HEK293T (cell line): ENCODE results near the gene CSF1R.

Experiments used
- BHLHE40 ChIP-seq: fragments of 450-650 bp; IDR thresholded peaks from 2 replicates; pipeline ENCODE4 v1.6.1; 2016; ENCODE audit warnings: mild to moderate bottlenecking, moderate library complexity, borderline replicate concordance
- ELF4 ChIP-seq: fragments of 450-650 bp; IDR thresholded peaks from 2 replicates; pipeline ENCODE4 v1.6.1; 2017; ENCODE audit warnings: antibody characterized with exemption
- FOXK2 ChIP-seq: fragments of 450-650 bp; IDR thresholded peaks from 2 replicates; pipeline ENCODE4 v1.6.1; 2016; ENCODE audit warnings: mild to moderate bottlenecking
- FOXM1 ChIP-seq: fragments of 450-650 bp; IDR thresholded peaks from 2 replicates; pipeline ENCODE4 v1.6.1; 2017; ENCODE audit warnings: mild to moderate bottlenecking, borderline replicate concordance
- HDGF ChIP-seq: fragments of 450-650 bp; IDR thresholded peaks from 2 replicates; pipeline ENCODE4 v1.6.1; 2017; ENCODE audit warnings: antibody characterized with exemption, borderline replicate concordance
- L3MBTL2 ChIP-seq: fragments of 450-650 bp; conservative IDR thresholded peaks from 2 replicates; pipeline ENCODE4 v1.6.1; 2016; ENCODE audit warnings: mild to moderate bottlenecking
- LEF1 ChIP-seq: fragments of 450-650 bp; IDR thresholded peaks from 2 replicates; pipeline ENCODE4 v1.6.1; 2017; ENCODE audit warnings: mild to moderate bottlenecking, borderline replicate concordance
- SP1 ChIP-seq: fragments of 450-650 bp; IDR thresholded peaks from 2 replicates; pipeline ENCODE4 v1.6.1; 2017
- SUZ12 ChIP-seq: fragments of 450-650 bp; IDR thresholded peaks from 2 replicates; pipeline ENCODE4 v1.6.1; 2016; ENCODE audit warnings: mild to moderate bottlenecking
- TARDBP ChIP-seq: fragments of 450-650 bp; IDR thresholded peaks from 2 replicates; pipeline ENCODE4 v1.6.1; 2016
- TF ChIP-seq, protein P1 (sequence below): fragments of 450-650 bp; IDR thresholded peaks from 2 replicates; pipeline ENCODE4 v1.6.1; 2016

GRCh38 chr5:150057052-150057451 lies 29.3 kb downstream of the CSF1R start:
- TF ChIP-seq HDGF (no peak), L3MBTL2 (no peak), BHLHE40 (no peak), FOXM1 (no peak), SP1 (no peak), ELF4 (no peak), SUZ12 (no peak), FOXK2 (no peak), TARDBP (no peak), LEF1 (no peak)
- TF ChIP-seq, protein P1, sequence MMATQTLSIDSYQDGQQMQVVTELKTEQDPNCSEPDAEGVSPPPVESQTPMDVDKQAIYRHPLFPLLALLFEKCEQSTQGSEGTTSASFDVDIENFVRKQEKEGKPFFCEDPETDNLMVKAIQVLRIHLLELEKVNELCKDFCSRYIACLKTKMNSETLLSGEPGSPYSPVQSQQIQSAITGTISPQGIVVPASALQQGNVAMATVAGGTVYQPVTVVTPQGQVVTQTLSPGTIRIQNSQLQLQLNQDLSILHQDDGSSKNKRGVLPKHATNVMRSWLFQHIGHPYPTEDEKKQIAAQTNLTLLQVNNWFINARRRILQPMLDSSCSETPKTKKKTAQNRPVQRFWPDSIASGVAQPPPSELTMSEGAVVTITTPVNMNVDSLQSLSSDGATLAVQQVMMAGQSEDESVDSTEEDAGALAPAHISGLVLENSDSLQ, result no peak
